Vagina (tissue), 2 donors: ENCODE measurements around the gene ZMYND8.

Experiments
- POLR2A ChIP-seq, 2 donors: fragments of 450-650 bp; IDR thresholded peaks; one replicate each; pipeline ENCODE4 v1.6.1; 2017; ENCODE audit warnings: antibody characterized with exemption in 2 of 2, mild to moderate bottlenecking in 2 of 2, moderate library complexity in 2 of 2
- TF ChIP-seq, protein P1 (sequence below), 3 experiments: fragments of 450-650 bp in 2 of 3; fragments of 200-600 bp in 1 of 3; sonication (generic) in 1 of 3; IDR thresholded peaks; one replicate each; pipeline ENCODE4 v1.5.1; 2017 to 2019; ENCODE audit warnings: antibody characterized with exemption in 3 of 3, mild to moderate bottlenecking in 2 of 3, moderate library complexity in 2 of 3

DNA sequence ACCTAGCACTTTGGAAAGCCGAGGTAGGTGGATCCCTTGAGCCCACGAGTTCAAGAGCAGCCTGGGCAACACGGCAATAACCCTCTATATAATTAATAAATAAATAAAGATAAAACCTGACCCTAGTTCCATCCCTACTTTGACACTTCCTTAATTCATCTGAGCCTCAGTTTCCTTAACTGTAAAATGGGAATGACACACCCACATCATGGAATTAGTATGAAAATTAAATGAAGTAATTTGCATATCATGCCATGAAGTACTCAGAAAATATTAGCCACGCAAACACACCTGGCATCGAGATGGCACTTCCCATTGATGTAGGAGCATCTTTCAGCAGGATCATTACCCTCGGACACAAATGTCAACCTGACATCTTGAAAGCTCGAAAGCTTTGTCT lies 19.1 kb downstream of the ZMYND8 start:
- TF ChIP-seq, protein P1, sequence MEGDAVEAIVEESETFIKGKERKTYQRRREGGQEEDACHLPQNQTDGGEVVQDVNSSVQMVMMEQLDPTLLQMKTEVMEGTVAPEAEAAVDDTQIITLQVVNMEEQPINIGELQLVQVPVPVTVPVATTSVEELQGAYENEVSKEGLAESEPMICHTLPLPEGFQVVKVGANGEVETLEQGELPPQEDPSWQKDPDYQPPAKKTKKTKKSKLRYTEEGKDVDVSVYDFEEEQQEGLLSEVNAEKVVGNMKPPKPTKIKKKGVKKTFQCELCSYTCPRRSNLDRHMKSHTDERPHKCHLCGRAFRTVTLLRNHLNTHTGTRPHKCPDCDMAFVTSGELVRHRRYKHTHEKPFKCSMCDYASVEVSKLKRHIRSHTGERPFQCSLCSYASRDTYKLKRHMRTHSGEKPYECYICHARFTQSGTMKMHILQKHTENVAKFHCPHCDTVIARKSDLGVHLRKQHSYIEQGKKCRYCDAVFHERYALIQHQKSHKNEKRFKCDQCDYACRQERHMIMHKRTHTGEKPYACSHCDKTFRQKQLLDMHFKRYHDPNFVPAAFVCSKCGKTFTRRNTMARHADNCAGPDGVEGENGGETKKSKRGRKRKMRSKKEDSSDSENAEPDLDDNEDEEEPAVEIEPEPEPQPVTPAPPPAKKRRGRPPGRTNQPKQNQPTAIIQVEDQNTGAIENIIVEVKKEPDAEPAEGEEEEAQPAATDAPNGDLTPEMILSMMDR (IDR thresholded peaks at IDR 0.05), result no peak
- no peak for TF ChIP-seq POLR2A (IDR thresholded peaks at IDR 0.05)
